ENCODE measurements around the gene HMGXB4. TPM values are rescaled to one million over a fixed set of nuclear protein-coding genes. Genes with fewer than 3 reads are reported as not detected.
A peak's percentile ranks its signal among the peaks of the same experiment; 100 is the strongest.

Gene HMGXB4
- total RNA-seq, 3 donors from 2014 or later (not counting 1 experiment from before 2014, with no cell fraction given): 40.4 to 46.1 (median 40.7) TPM

DNA sequence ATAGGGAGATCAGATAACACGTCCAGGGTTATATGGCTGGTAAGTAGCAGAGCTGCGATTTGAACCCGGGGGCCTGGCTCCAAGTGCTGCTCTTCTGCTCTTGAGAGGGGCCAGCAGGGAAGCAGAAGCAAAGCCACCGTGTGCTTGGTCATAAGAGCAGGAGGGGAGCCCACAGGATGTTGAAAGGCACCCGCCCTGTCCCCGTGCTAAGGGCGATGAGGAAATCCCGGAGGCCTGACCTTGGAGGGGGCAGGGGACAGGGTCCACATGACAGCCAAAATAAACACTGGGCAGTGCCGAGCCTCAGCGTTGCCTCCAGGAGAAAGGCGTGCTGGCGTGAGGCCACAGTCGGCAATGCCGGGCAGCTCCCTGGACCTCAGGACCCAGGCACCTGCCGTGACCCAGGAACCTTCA, 71.2 kb downstream of the HMGXB4 start:
- TF ChIP-seq, protein P1, sequence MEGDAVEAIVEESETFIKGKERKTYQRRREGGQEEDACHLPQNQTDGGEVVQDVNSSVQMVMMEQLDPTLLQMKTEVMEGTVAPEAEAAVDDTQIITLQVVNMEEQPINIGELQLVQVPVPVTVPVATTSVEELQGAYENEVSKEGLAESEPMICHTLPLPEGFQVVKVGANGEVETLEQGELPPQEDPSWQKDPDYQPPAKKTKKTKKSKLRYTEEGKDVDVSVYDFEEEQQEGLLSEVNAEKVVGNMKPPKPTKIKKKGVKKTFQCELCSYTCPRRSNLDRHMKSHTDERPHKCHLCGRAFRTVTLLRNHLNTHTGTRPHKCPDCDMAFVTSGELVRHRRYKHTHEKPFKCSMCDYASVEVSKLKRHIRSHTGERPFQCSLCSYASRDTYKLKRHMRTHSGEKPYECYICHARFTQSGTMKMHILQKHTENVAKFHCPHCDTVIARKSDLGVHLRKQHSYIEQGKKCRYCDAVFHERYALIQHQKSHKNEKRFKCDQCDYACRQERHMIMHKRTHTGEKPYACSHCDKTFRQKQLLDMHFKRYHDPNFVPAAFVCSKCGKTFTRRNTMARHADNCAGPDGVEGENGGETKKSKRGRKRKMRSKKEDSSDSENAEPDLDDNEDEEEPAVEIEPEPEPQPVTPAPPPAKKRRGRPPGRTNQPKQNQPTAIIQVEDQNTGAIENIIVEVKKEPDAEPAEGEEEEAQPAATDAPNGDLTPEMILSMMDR (IDR thresholded peaks at IDR 0.05): no peak
- H3K36me3 ChIP-seq (ENCODE audit: control insufficient read depth, insufficient read depth, low read length): peaks cover 58% of the 10 kb centered on the region
- no peaks in the 10 kb centered on the region for H3K9me3 Mint-ChIP-seq
- H3K4me1 ChIP-seq (ENCODE audit: control insufficient read depth, insufficient read depth, low read length): peaks cover 28% of the 10 kb centered on the region
- peaks cover 6 to 12% of the 10 kb centered on the region in 2 donors for H3K4me1 Mint-ChIP-seq
- H3K4me3 Mint-ChIP-seq: no peak overlapping the region
- H3K27ac ChIP-seq (ENCODE audit: low read length): no peak overlapping the region
- ATAC-seq (peak in 1 of 3 donors; percentile 42), DNase-seq (no peak)
- H3K27me3 Mint-ChIP-seq (ENCODE audit: low read depth in 2 of 2): no peaks in the 10 kb centered on the region
- H3K27ac Mint-ChIP-seq: no peak overlapping the region
- no peaks in the 10 kb centered on the region for H3K36me3 Mint-ChIP-seq
- intact Hi-C loops (cut with micrococcal nuclease): no loop called here
- no peaks in the 10 kb centered on the region for H3K27me3 ChIP-seq (ENCODE audit: control insufficient read depth, insufficient read depth, low read length)
- no peak overlapping the region for H3K4me3 ChIP-seq (ENCODE audit: low read length)
- 84% methylated on average over 15 of the region's 15 CpGs for WGBS (ENCODE audit: insufficient coverage)
- H3K9me3 ChIP-seq (ENCODE audit: control insufficient read depth, insufficient read depth, low read length): no peaks in the 10 kb centered on the region

DNA sequence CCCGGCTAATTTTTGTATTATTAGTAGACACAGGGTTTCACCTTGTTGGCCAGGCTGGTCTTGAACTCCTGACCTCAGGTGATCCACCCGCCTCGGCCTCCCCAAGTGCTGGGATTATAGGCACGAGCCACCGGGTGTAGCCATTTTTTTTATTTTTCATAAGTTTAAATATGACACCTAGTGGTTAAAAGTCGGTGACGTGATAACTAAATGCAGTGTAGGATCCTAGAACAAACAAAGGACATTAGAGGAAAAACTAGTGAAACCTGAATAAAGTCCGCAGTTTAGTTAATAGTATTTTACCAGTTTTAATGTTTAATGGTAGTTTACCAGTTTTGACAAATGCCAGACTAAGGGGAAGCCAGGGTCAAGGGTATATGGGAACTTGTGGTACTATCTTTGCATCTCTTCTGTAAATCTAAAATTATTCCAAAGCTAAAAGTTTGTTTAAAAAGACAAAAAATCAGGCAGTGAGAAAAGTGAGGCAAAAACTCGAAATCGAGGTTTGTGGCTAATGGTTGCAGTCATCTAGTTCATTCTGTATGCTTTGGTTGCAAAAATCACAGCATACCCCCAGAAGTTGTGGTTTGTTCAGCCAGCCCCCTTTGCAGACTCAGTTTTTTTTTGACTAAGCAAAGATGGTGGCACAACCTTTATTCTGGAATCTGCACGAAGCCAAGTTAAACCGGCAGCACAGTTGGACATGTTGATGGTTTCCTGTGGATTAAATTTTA, 72.0 kb downstream of the HMGXB4 start:
- Histone ChIP-seq H3K4me3 (ENCODE audit: low read length) (no peak overlapping the region), H3K4me1 (ENCODE audit: control insufficient read depth, insufficient read depth, low read length) (peaks cover 28% of the 10 kb centered on the region), H3K27me3 (ENCODE audit: control insufficient read depth, insufficient read depth, low read length) (no peaks in the 10 kb centered on the region), H3K36me3 (ENCODE audit: control insufficient read depth, insufficient read depth, low read length) (peaks cover 60% of the 10 kb centered on the region), H3K27ac (ENCODE audit: low read length) (no peak overlapping the region), H3K9me3 (ENCODE audit: control insufficient read depth, insufficient read depth, low read length) (no peaks in the 10 kb centered on the region)
- TF ChIP-seq, protein P1 (IDR thresholded peaks at IDR 0.05): no peak
- Mint-ChIP-seq H3K27me3 (ENCODE audit: low read depth in 2 of 2) (no peaks in the 10 kb centered on the region), H3K4me3 (peak overlapping the region; percentile 47), H3K36me3 (no peaks in the 10 kb centered on the region), H3K4me1 (peaks cover 6 to 12% of the 10 kb centered on the region in 2 donors), H3K9me3 (no peaks in the 10 kb centered on the region), H3K27ac (no peak overlapping the region)
- intact Hi-C loops (cut with micrococcal nuclease): no loop called here
- DNase-seq (peak in 1 of 2 donors; percentile 25), ATAC-seq (no peak)
- WGBS (ENCODE audit: insufficient coverage): 76% methylated on average over 12 of the region's 12 CpGs

DNA sequence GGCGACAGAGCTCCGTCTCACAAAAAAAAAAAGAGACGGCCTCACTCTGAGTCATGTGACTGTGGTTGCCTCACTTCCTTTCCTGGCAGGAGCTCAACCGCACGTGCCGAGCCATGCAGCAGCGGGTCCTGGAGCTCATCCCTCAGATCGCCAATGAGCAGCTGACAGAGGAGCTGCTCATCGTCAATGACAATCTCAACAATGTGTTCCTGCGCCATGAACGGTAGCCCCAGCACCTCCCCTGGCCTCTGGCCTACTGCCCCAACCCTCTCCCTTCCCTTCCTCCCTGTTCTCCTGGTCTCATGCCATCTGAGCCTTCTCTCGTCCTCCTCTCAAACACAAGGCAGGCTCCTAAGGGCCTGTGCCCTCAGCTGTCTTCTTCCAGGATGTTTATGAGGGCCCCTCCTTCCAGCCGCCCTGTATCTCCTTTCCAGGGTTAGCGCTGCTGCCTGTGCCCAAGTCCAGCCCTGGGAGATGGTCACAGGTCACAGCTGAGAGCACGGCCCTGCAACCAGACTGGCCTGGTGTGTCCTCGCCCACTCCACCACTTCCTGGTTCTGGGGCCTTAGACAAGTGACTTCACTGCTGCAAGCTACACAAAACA, 73.1 kb downstream of the HMGXB4 start:
- H3K9me3 Mint-ChIP-seq: no peaks in the 10 kb centered on the region
- Histone ChIP-seq H3K27me3 (ENCODE audit: control insufficient read depth, insufficient read depth, low read length) (no peaks in the 10 kb centered on the region), H3K4me1 (ENCODE audit: control insufficient read depth, insufficient read depth, low read length) (peaks cover 28% of the 10 kb centered on the region), H3K36me3 (ENCODE audit: control insufficient read depth, insufficient read depth, low read length) (peaks cover 60% of the 10 kb centered on the region), H3K27ac (ENCODE audit: low read length) (peak overlapping the region; percentile 22), H3K9me3 (ENCODE audit: control insufficient read depth, insufficient read depth, low read length) (no peaks in the 10 kb centered on the region), H3K4me3 (ENCODE audit: low read length) (no peak overlapping the region)
- H3K27me3 Mint-ChIP-seq (ENCODE audit: low read depth in 2 of 2): no peaks in the 10 kb centered on the region
- H3K36me3 Mint-ChIP-seq: no peaks in the 10 kb centered on the region
- peak overlapping the region; percentile 57 for H3K4me3 Mint-ChIP-seq
- ATAC-seq (peak; percentile 46 to 66 (median 54)), DNase-seq (peak in 1 of 2 donors; percentile 72)
- TF ChIP-seq, protein P1 (IDR thresholded peaks at IDR 0.05): no peak
- H3K27ac Mint-ChIP-seq: peak overlapping the region; percentile 76 to 83
- WGBS (ENCODE audit: insufficient coverage): 18% methylated on average over 16 of the region's 16 CpGs
- intact Hi-C loops (cut with micrococcal nuclease): no loop called here
- H3K4me1 Mint-ChIP-seq: peaks cover 6 to 12% of the 10 kb centered on the region in 2 donors
